ENCODE results near the gene OLIG1. TPM values are rescaled to one million over a fixed set of nuclear protein-coding genes. Genes with fewer than 3 reads are reported as not detected.

The OLIG1 gene
- polyA plus RNA-seq, 1 of the 3 experiments (the other 2 are of a cell fraction): not detected

- TF ChIP-seq RXRA (IDR thresholded peaks at IDR 0.05; ENCODE audit: borderline replicate concordance, low read depth): no peak
- TF ChIP-seq FOSL2 (IDR thresholded peaks at IDR 0.05; ENCODE audit: borderline replicate concordance, low read depth): no peak
- TF ChIP-seq ELF1 (IDR thresholded peaks at IDR 0.05): no peak
- TF ChIP-seq RFX5 (IDR thresholded peaks at IDR 0.05; ENCODE audit: low read length): no peak
- TF ChIP-seq YY1 (IDR thresholded peaks at IDR 0.05; ENCODE audit: low read depth): no peak
These were observed 41.6 kb downstream of the OLIG1 start (continued) for GRCh38 chr21:33111577-33111976.

DNA sequence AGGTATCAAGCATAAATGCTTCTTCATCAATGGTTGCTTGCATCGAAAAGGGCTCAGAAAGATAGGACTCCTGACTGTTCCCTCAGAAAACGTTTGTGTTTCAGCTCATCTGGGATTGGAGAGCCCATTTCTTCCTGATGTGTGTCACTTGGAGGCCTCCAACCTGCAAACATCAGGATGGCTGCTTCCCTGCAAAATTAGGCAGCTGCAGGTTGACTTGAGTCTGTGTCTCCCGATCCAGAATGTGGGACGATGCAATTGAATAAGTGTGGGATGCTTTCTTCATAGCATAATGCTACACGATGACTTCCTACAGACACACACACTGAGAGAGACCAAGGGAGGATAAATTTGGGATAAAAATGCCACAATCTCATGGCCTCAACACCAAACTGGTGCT, 42.2 kb downstream of the OLIG1 start:
- H3K27ac ChIP-seq (ENCODE audit: low read depth in 2 of 2, low read length in 1 of 2): no peak overlapping the region
- no peaks in the 10 kb centered on the region for H3K9me2 ChIP-seq
- H3K9ac ChIP-seq: no peak overlapping the region
- 0% methylated on average over 3 of the region's 5 CpGs for WGBS (ENCODE audit: low lambda C conversion rate)
- CTCF ChIA-PET: interaction anchor here (2.2 kb wide), 1 partner anchor 15 kb away, joined by 7 read pairs; no protein-coding TSS in a partner anchor
- H3K4me1 ChIP-seq (ENCODE audit: control insufficient read depth in 1 of 2, insufficient read depth in 2 of 2, low read depth in 1 of 2, low read length in 1 of 2): no peaks in the 10 kb centered on the region
- POLR2A ChIA-PET: no interaction called here
- H3K27me3 ChIP-seq (ENCODE audit: insufficient read depth): peaks cover 99% of the 10 kb centered on the region
- H3K36me3 ChIP-seq (replicated peaks in 1 of 2; ENCODE audit: control insufficient read depth in 1 of 2, insufficient read depth in 2 of 2, low read length in 1 of 2): no peaks in the 10 kb centered on the region
- no peaks in the 10 kb centered on the region for H3K9me3 ChIP-seq
- no peak overlapping the region for H2AFZ ChIP-seq (ENCODE audit: low read depth)
- no peaks in the 10 kb centered on the region for H3F3A ChIP-seq (replicated peaks; ENCODE audit: insufficient read depth)
- H3K4me3 ChIP-seq (ENCODE audit: low read depth in 2 of 2, low read length in 1 of 2): no peak overlapping the region
- no peak for DNase-seq
- no peaks in the 10 kb centered on the region for H4K20me1 ChIP-seq (ENCODE audit: insufficient read depth)
- no peaks in the 10 kb centered on the region for H3K79me2 ChIP-seq (ENCODE audit: insufficient read depth)
- no peak overlapping the region for H3K4me2 ChIP-seq
- TF ChIP-seq GATA2 (CRISPR knock-in tag; IDR thresholded peaks at IDR 0.05): no peak
- no peak for TF ChIP-seq SIN3A (IDR thresholded peaks at IDR 0.05; ENCODE audit: borderline replicate concordance, low read depth, low read length)
- no peak for TF ChIP-seq MXI1 (IDR thresholded peaks at IDR 0.05; ENCODE audit: low read depth, low read length)
- no peak for TF ChIP-seq USF2 (IDR thresholded peaks at IDR 0.05; ENCODE audit: borderline replicate concordance, low read depth, low read length)
- TF ChIP-seq USF1 (IDR thresholded peaks at IDR 0.05; ENCODE audit: borderline replicate concordance, low read depth): no peak
- no peak for TF ChIP-seq RCOR1 (IDR thresholded peaks at IDR 0.05; ENCODE audit: low read length)
- TF ChIP-seq JUND (IDR thresholded peaks at IDR 0.05): no peak
- TF ChIP-seq POLR2AphosphoS5 (IDR thresholded peaks at IDR 0.05; ENCODE audit: low read depth, low read length): no peak

DNA sequence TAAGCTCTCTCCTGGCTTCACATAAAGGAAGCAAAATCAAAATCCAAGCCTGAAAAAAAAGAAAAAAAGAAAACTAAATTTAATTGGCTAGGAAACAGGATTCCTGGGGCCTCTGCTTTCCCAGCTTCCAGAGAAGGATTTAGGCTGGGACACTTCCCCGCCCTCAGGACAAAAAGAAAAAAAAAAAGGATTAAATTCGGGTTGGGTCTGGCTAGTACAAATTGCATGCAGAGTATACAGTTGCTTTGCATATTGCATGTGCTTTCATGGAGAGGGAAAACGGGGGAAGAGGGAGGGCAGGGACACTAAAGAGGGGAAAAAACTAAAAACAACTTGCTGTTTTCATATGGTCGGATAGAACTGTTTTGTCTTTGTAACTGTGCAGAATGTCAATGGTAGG, 42.7 kb downstream of the OLIG1 start:
- Histone ChIP-seq H3K4me2 (no peak overlapping the region), H3K9me2 (no peaks in the 10 kb centered on the region), H3K27ac (ENCODE audit: low read depth in 2 of 2, low read length in 1 of 2) (no peak overlapping the region), H3F3A (replicated peaks; ENCODE audit: insufficient read depth) (no peaks in the 10 kb centered on the region), H3K4me1 (ENCODE audit: control insufficient read depth in 1 of 2, insufficient read depth in 2 of 2, low read depth in 1 of 2, low read length in 1 of 2) (no peaks in the 10 kb centered on the region), H3K36me3 (replicated peaks in 1 of 2; ENCODE audit: control insufficient read depth in 1 of 2, insufficient read depth in 2 of 2, low read length in 1 of 2) (no peaks in the 10 kb centered on the region), H4K20me1 (ENCODE audit: insufficient read depth) (no peaks in the 10 kb centered on the region), H3K27me3 (ENCODE audit: insufficient read depth) (peaks cover 99% of the 10 kb centered on the region), H3K79me2 (ENCODE audit: insufficient read depth) (no peaks in the 10 kb centered on the region), H3K9ac (no peak overlapping the region), H2AFZ (ENCODE audit: low read depth) (no peak overlapping the region), H3K4me3 (ENCODE audit: low read depth in 2 of 2, low read length in 1 of 2) (no peak overlapping the region), H3K9me3 (no peaks in the 10 kb centered on the region)
- ChIA-PET POLR2A (interaction anchor here (0.7 kb wide), 1 partner anchor 58 kb away, joined by 3 read pairs; no protein-coding TSS in a partner anchor), CTCF (interaction anchor here (2.2 kb wide), 1 partner anchor 15 kb away, joined by 7 read pairs; no protein-coding TSS in a partner anchor)
- DNase-seq: no peak
- TF ChIP-seq FOSL2 (IDR thresholded peaks at IDR 0.05; ENCODE audit: borderline replicate concordance, low read depth) (no peak), YY1 (IDR thresholded peaks at IDR 0.05; ENCODE audit: low read depth) (no peak), ELF1 (IDR thresholded peaks at IDR 0.05) (no peak), NRF1 (IDR thresholded peaks at IDR 0.05; ENCODE audit: low read depth, low read length) (no peak), USF2 (IDR thresholded peaks at IDR 0.05; ENCODE audit: borderline replicate concordance, low read depth, low read length) (no peak), RAD21 (IDR thresholded peaks at IDR 0.05; ENCODE audit: low read length) (no peak), USF1 (IDR thresholded peaks at IDR 0.05; ENCODE audit: borderline replicate concordance, low read depth) (no peak), FOXM1 (IDR thresholded peaks at IDR 0.05; ENCODE audit: low read depth) (no peak), POLR2AphosphoS5 (IDR thresholded peaks at IDR 0.05; ENCODE audit: low read depth, low read length) (no peak), TAF1 (IDR thresholded peaks at IDR 0.05; ENCODE audit: borderline replicate concordance, low read depth, low read length) (no peak), MXI1 (IDR thresholded peaks at IDR 0.05; ENCODE audit: low read depth, low read length) (no peak), SIN3A (IDR thresholded peaks at IDR 0.05; ENCODE audit: borderline replicate concordance, low read depth, low read length) (no peak)
- TF ChIP-seq, protein P1, sequence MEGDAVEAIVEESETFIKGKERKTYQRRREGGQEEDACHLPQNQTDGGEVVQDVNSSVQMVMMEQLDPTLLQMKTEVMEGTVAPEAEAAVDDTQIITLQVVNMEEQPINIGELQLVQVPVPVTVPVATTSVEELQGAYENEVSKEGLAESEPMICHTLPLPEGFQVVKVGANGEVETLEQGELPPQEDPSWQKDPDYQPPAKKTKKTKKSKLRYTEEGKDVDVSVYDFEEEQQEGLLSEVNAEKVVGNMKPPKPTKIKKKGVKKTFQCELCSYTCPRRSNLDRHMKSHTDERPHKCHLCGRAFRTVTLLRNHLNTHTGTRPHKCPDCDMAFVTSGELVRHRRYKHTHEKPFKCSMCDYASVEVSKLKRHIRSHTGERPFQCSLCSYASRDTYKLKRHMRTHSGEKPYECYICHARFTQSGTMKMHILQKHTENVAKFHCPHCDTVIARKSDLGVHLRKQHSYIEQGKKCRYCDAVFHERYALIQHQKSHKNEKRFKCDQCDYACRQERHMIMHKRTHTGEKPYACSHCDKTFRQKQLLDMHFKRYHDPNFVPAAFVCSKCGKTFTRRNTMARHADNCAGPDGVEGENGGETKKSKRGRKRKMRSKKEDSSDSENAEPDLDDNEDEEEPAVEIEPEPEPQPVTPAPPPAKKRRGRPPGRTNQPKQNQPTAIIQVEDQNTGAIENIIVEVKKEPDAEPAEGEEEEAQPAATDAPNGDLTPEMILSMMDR (IDR thresholded peaks at IDR 0.05): no peak
- WGBS (ENCODE audit: low lambda C conversion rate): 16% methylated on average over 4 of the region's 4 CpGs

All from SK-N-SH (cell line).